HFFc6 (cell line): Measurements from ENCODE around the gene FNDC1. TPM values are rescaled to one million over a fixed set of nuclear protein-coding genes. Genes with fewer than 3 reads are reported as not detected.

ENCODE experiments used
- DNase-seq: peaks from one replicate; pipeline ENCODE4 v3.0.0-alpha.2; 2018
- H3K27ac Mint-ChIP-seq: 2 replicates; pipeline ENCODE4 v1.8.0; 2020; ENCODE audit warnings: mild to moderate bottlenecking, mixed read lengths
- H3K27me3 Mint-ChIP-seq: 2 replicates; pipeline ENCODE4 v1.8.0; 2021; ENCODE audit warnings: mild to moderate bottlenecking, moderate library complexity, mixed read lengths; ENCODE audit not compliant: insufficient read depth
- H3K36me3 Mint-ChIP-seq: 2 replicates; pipeline ENCODE4 v1.8.0; 2021; ENCODE audit warnings: low read depth, mixed read lengths
- H3K4me1 Mint-ChIP-seq: 2 replicates; pipeline ENCODE4 v1.8.0; 2020; ENCODE audit warnings: low read depth, mixed read lengths
- H3K4me3 Mint-ChIP-seq: 2 replicates; pipeline ENCODE4 v1.8.0; 2020; ENCODE audit warnings: mild to moderate bottlenecking, moderate library complexity, mixed read lengths
- H3K9me3 Mint-ChIP-seq: 2 replicates; pipeline ENCODE4 v1.8.0; 2020; ENCODE audit warnings: mild to moderate bottlenecking, mixed read lengths
- CTCF ChIP-seq: fragments of 200-600 bp; sonication (generic); IDR thresholded peaks from 2 replicates; pipeline ENCODE4 v1.5.0; 2021; ENCODE audit warnings: antibody characterized with exemption, mild to moderate bottlenecking
- total RNA-seq, 6 experiments: library from RNA; stranded (reverse); fragmentation: NEBNext Ultra II Directional; extraction: Animal tissue kit (Norgen Biotek cat#: 25700); gene quantifications; 2 replicates in 1 of 6; 3 replicates in 5 of 6; pipeline ENCODE4 v1.2.3, GENCODE V29; 2021

FNDC1 gene
- total RNA-seq, 6 experiments from 2014 or later, result not detected

GRCh38 chr6:159299566-159299965, 130.4 kb downstream of the FNDC1 start:
- peaks cover 6% of the 10 kb centered on the region; the same call in 1 of the 2 replicates for H3K27me3 Mint-ChIP-seq
- H3K36me3 Mint-ChIP-seq, result no peaks in the 10 kb centered on the region
- no peak for TF ChIP-seq CTCF
- no peaks in the 10 kb centered on the region for H3K4me1 Mint-ChIP-seq
- DNase-seq, result no peak
- peaks cover 10% of the 10 kb centered on the region for H3K9me3 Mint-ChIP-seq
- no peak overlapping the region for H3K4me3 Mint-ChIP-seq
- H3K27ac Mint-ChIP-seq, result no peak overlapping the region

- no peak overlapping the region for H3K4me3 Mint-ChIP-seq
These were observed 132.1 kb downstream of the FNDC1 start for GRCh38 chr6:159301277-159301676.

GRCh38 chr6:159301810-159302593, 132.8 kb downstream of the FNDC1 start:
- Mint-ChIP-seq H3K4me3 (no peak overlapping the region), H3K36me3 (no peaks in the 10 kb centered on the region), H3K4me1 (no peaks in the 10 kb centered on the region), H3K27me3 (peaks cover 6% of the 10 kb centered on the region; the same call in 1 of the 2 replicates), H3K9me3 (peaks cover 10% of the 10 kb centered on the region), H3K27ac (no peak overlapping the region)
- DNase-seq, result no peak
- TF ChIP-seq CTCF, result no peak

More at GRCh38 chr6:159301277-159301676, 132.1 kb downstream of the FNDC1 start:
- no peaks in the 10 kb centered on the region for H3K4me1 Mint-ChIP-seq
- no peak for TF ChIP-seq CTCF
- peaks cover 10% of the 10 kb centered on the region for H3K9me3 Mint-ChIP-seq
- H3K36me3 Mint-ChIP-seq, result no peaks in the 10 kb centered on the region
- peaks cover 6% of the 10 kb centered on the region; the same call in 1 of the 2 replicates for H3K27me3 Mint-ChIP-seq
- H3K27ac Mint-ChIP-seq, result no peak overlapping the region
- DNase-seq, result no peak

GRCh38 chr6:159302594-159302992, 133.4 kb downstream of the FNDC1 start:
- TF ChIP-seq CTCF, result no peak
- Mint-ChIP-seq H3K27me3 (peaks cover 6% of the 10 kb centered on the region; the same call in 1 of the 2 replicates), H3K4me1 (no peaks in the 10 kb centered on the region), H3K36me3 (no peaks in the 10 kb centered on the region), H3K9me3 (peaks cover 10% of the 10 kb centered on the region), H3K27ac (no peak overlapping the region), H3K4me3 (no peak overlapping the region)
- DNase-seq, result no peak

DNA sequence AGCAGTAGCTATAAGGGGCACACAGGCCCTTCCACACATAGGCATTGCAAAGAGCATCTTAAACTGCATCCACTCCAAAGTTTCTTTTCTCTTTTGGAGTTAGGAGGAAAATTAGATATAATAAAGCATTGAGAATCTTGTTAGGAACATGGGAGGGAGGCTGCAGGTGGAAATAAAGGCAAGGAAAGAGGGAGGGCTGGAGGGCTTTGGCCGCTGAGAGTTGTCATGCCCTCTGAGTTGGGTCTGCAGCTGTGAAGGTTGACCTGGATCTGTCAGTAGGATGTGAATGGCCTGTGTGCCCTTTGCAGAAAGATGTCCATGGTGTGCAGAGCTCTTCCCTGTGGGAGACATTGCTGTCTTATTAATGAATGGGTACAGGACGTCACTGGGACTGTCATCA, 134.0 kb downstream of the FNDC1 start:
- TF ChIP-seq CTCF, result no peak
- peaks cover 6% of the 10 kb centered on the region; the same call in 1 of the 2 replicates for H3K27me3 Mint-ChIP-seq
- H3K9me3 Mint-ChIP-seq, result peaks cover 10% of the 10 kb centered on the region
- H3K4me3 Mint-ChIP-seq, result no peak overlapping the region
- H3K27ac Mint-ChIP-seq, result no peak overlapping the region
- H3K4me1 Mint-ChIP-seq, result no peaks in the 10 kb centered on the region
- no peaks in the 10 kb centered on the region for H3K36me3 Mint-ChIP-seq
- no peak for DNase-seq
